CD4-positive, alpha-beta T cell treated with Interleukin-6 at 100 ng/mL for 8 hours (primary cell): Measurements from ENCODE around the gene FLYWCH1.

ENCODE experiments used
- DNase-seq: peaks from one replicate; pipeline ENCODE4 v3.0.0-alpha.2; 2020; ENCODE audit warnings: mixed read lengths, low spot score

Gene FLYWCH1

GRCh38 chr16:2953706-2954627 is 42.2 kb downstream of the FLYWCH1 start:
- DNase-seq, result no peak

GRCh38 chr16:2954656-2955381 is 43.1 kb downstream of the FLYWCH1 start:
- DNase-seq, result no peak

GRCh38 chr16:2955438-2955778 is 43.7 kb downstream of the FLYWCH1 start:
- no peak for DNase-seq

GRCh38 chr16:2955779-2956578 is 44.2 kb downstream of the FLYWCH1 start:
- no peak for DNase-seq

GRCh38 chr16:2956579-2956956 is 44.8 kb downstream of the FLYWCH1 start:
- DNase-seq, result no peak

- DNase-seq, result no peak
Measured at GRCh38 chr16:2959206-2959605, 47.5 kb downstream of the FLYWCH1 start.

GRCh38 chr16:2960183-2961010 is 48.7 kb downstream of the FLYWCH1 start:
- no peak for DNase-seq

GRCh38 chr16:2962334-2963073 is 50.8 kb downstream of the FLYWCH1 start:
- DNase-seq, result no peak

- no peak for DNase-seq
Measured at GRCh38 chr16:2963074-2963722, 51.5 kb downstream of the FLYWCH1 start.

GRCh38 chr16:2963723-2964474 is 52.2 kb downstream of the FLYWCH1 start, which contains the start of gene KREMEN2:
Gene KREMEN2, plus strand, starts transcription at chr16:2964275. Its CDS starts 246 bp downstream, at chr16:2964521.
- DNase-seq, result no peak

- DNase-seq, result peak; percentile 50
Measured at GRCh38 chr16:2964475-2965336, 53.0 kb downstream of the FLYWCH1 start.

- DNase-seq, result no peak
Measured at GRCh38 chr16:2966043-2966807, 54.5 kb downstream of the FLYWCH1 start.

GRCh38 chr16:2966808-2967191 is 55.1 kb downstream of the FLYWCH1 start:
- DNase-seq, result no peak

- no peak for DNase-seq
Measured at GRCh38 chr16:2967211-2967631, 55.5 kb downstream of the FLYWCH1 start.

- DNase-seq, result no peak
Measured at GRCh38 chr16:2967721-2968161, 56.0 kb downstream of the FLYWCH1 start.

GRCh38 chr16:2968368-2968737 is 56.6 kb downstream of the FLYWCH1 start:
- DNase-seq, result no peak

- DNase-seq, result peak; percentile 68
Measured at GRCh38 chr16:2968738-2969544, 57.2 kb downstream of the FLYWCH1 start, which contains the start of gene PAQR4. Gene PAQR4, plus strand, starts transcription at chr16:2969348. Its CDS starts 327 bp downstream, at chr16:2969675.
